T47D (cell line): Measurements from ENCODE around the gene PPDPF.

Experiments
- DNase-seq, 2 experiments: peaks; one replicate each; pipeline versions ENCODE4 v3.0.0 to v3.0.0-alpha.2; 2011 to 2012; ENCODE audit warnings: low read depth in 1 of 2, low spot score in 1 of 2
- JUND ChIP-seq: IDR thresholded peaks from 2 replicates; pipeline ENCODE4 v1.6.1; 2012; ENCODE audit warnings: low read depth
- in situ Hi-C: cut with HindIII; loops from 2 replicates; pipeline ENCODE4 v1.10.0; 2016; ENCODE audit warnings: low sequenced_read_pairs, low pct_unique_long_range_greater_than_20kb

PPDPF gene

DNA sequence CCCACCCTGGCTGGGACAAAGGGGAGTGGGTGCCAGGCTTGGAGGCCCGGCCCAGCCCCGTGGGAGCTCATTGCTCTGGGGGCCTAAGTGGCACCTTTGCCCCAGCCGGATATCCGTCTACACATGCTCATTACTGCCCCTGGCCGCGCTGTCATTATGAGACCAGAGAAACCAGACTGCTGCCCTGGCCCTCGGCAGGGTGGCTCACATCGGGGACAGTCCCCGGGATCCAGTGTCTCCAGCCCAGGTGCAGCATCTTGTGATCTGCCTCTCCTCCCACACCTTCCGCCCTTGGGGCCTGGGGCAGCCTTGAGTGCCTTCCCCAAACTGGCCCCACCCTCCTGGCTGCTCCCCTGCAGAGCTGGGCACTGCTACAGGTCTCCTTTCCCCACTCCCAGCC is 22.1 kb downstream of the PPDPF start:
- DNase-seq, result no peak
- in situ Hi-C loops, result no loop called here
- TF ChIP-seq JUND, result no peak

- in situ Hi-C loops, result no loop called here
- no peak for TF ChIP-seq JUND
- DNase-seq, result no peak
These were observed 22.6 kb downstream of the PPDPF start for GRCh38 chr20:63543131-63543530.

DNA sequence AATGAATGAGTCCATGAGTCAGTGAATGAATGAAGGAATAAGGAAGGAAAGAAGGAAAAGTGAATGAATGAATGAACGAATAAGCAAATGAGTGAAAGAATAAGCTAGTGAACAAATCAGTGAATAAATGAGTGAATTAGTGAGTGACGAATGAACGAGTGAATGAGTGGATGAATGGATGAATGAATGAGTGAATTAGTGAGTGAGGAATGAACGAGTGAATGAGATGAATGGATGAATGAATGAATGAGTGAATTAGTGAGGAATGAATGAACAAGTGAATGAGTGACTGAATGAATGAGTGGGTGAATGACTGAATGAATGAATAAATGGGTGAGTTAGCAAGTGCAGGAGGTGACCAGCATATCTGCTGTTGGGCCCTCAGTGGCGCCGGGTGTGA is 23.2 kb downstream of the PPDPF start:
- in situ Hi-C loops, result no loop called here
- no peak for DNase-seq

GRCh38 chr20:63544241-63544957 is 23.8 kb downstream of the PPDPF start:
- in situ Hi-C loops, result no loop called here
- DNase-seq, result no peak
- TF ChIP-seq JUND, result no peak

More for the DNA sequence above, 23.2 kb downstream of the PPDPF start:
- TF ChIP-seq JUND, result no peak

DNA sequence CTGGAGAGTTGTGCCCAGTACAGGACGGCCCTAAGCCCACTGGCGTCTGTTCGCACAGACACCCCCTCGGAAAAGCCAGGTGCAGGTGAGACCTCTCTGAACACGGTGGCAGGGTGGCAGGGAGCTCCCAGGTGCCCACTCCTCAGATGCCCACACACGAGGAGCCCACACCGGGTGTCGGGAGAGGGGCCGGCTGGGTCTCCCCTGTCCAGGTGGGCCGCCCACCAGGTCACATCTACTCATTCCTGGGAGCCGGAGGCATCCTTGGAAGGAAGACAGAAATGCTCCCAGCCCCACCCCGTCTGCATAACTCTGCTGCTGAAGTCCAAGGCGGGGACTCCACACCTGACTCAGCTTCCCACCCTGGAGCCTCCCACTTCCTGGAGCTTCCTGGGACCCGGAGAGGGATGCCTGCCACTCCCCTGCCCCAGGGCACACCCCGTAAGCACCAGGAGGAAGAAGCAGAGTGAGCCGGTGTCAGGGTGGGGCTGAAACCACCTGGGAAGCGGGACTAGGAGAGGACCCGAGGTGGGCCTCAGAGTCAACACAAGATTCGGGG is 24.5 kb downstream of the PPDPF start:
- DNase-seq, result no peak
- TF ChIP-seq JUND, result no peak
- in situ Hi-C loops, result no loop called here

GRCh38 chr20:63545814-63546213 is 25.2 kb downstream of the PPDPF start:
- no peak for TF ChIP-seq JUND
- no peak for DNase-seq
- in situ Hi-C loops, result no loop called here

DNA sequence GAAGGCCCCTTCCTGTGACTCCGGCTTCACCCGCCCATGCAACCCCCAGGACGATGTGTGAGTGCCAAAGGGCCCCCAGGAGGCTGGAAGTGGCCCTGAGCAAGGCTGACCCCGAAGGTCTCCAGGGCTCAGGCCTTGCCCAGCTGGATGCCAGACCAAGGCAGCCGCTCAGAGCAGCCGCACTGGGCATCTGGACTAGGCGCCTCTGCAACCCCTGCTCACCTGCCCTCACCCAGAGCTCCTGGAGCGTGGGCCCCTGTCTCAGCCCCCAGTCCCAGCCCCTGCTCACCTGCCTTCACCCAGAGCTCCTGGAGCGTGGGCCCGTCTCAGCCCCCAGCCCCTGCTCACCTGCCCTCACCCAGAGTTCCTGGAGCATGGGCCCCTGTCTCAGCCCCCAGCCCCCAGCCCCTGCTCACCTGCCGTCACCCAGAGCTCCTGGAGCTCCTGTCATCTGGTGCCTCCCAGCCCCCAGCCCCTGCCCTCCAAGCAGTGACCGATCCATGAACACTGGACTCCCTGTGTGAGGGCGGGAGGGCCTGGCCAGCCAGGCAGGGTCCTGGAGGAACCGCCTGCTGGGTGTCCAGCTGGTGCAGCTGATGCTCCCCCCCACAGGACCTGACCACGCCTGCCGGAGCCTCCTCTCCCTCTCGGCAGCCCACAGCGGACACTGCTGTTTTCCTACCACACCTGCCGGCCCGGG is 25.8 kb downstream of the PPDPF start:
- no peak for DNase-seq
- TF ChIP-seq JUND, result no peak
- in situ Hi-C loops, result no loop called here

DNA sequence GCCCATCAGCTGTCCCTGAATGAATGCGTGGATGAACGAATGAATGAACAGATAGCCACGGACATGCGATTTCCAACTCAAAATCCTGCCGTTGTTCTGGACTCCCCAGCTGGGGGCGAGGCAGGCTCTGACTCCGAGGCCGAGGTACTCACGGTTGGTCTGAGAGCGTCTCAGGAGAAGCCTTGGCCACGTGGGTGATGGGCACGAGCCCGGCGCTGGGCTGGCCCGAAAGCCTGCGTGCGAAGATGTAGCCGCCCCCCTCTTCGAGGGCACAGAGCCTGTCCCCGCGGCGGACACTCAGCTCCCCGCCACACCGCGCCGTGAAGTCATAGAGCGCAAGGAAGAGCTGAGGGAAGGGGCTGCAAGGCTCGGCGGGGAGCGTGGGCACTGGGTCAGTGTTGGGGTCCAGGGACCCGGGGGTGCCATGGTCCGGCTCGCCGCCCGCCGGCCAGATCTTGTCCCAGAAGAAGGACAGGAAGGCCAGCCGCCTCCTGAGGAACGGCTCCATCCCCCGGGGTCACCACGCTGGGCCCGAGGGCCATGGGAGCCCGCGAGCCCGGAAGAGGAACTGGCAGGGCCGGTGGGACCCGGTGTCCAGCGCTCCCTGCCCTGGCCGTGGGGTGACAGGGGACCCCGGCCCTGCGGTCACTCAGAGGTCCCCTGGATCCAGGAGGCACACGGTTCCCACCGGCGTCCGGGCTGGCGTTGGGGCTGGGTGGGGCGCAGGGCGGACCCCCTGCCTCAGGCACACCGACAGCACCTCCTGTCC is 26.6 kb downstream of the PPDPF start:
- TF ChIP-seq JUND, result no peak
- in situ Hi-C loops, result no loop called here
- DNase-seq, result no peak

GRCh38 chr20:63547725-63548480 is 27.3 kb downstream of the PPDPF start, which contains the start of gene SRMS:
Gene SRMS, minus strand, starts transcription at chr20:63547749. Its CDS starts 286 bp downstream, at chr20:63547463.
- in situ Hi-C loops, result no loop called here

GRCh38 chr20:63548542-63548941 is 28.0 kb downstream of the PPDPF start:
- in situ Hi-C loops, result no loop called here
- no peak for DNase-seq
- no peak for TF ChIP-seq JUND

More at GRCh38 chr20:63547725-63548480, 27.3 kb downstream of the PPDPF start, which contains the start of gene SRMS:
- TF ChIP-seq JUND, result no peak
- no peak for DNase-seq

DNA sequence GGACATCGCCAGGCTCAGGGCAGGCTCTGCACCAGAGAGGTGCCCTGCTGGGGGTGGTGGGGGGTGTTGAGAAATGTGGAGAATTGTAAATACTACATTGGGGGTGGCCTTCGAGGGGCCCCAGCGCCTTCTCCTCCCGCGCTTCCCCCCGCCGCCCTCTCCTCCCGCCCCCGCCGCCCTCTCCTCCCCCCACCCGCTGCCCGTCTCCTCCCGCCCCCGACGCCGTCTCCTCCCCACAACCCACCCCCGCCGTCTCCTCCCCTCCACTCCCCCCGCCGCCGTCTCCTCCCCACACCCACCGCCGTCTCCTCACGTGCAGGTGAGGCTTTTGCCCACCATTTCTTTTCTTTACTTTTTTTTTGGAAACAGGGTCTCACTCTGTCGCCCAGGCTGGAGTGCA is 28.5 kb downstream of the PPDPF start:
- DNase-seq, result no peak
- TF ChIP-seq JUND, result no peak
- in situ Hi-C loops, result no loop called here
